Right cardiac atrium (tissue), 5 donors: ENCODE data around the gene CYP2W1. TPM values are rescaled to one million over a fixed set of nuclear protein-coding genes. Genes with fewer than 3 reads are reported as not detected.
A peak's percentile ranks its signal among the peaks of the same experiment; 100 is the strongest.

Source experiments
- ATAC-seq, 2 donors: fragments of 200-7000 bp; cut with Tn5 transposase; one replicate each; pipeline versions ENCODE4 v1.8.0 to v1.9.1; 2020; ENCODE audit warnings: moderate library complexity in 2 of 2, mild to moderate bottlenecking in 1 of 2
- DNase-seq, 3 donors: peaks; one replicate each; pipeline ENCODE4 v3.0.0-alpha.2; 2020
- H3K27ac ChIP-seq: one replicate; pipeline ENCODE4 v1.5.1; 2013; ENCODE audit warnings: mild to moderate bottlenecking, low read length, control low read depth, moderate library complexity
- H3K27me3 ChIP-seq: one replicate; pipeline ENCODE4 v1.6.1; 2013; ENCODE audit not compliant: control insufficient read depth, insufficient read depth
- H3K4me1 ChIP-seq: one replicate; pipeline ENCODE4 v1.6.1; 2013; ENCODE audit warnings: low read length; ENCODE audit not compliant: control insufficient read depth, insufficient read depth
- H3K4me3 ChIP-seq: one replicate; pipeline ENCODE4 v1.5.1; 2013; ENCODE audit warnings: low read length, control low read depth
- H3K9me3 ChIP-seq: one replicate; pipeline ENCODE4 v1.6.1; 2013; ENCODE audit warnings: low read length; ENCODE audit not compliant: control insufficient read depth
- WGBS: extraction: QIAGEN DNeasy Blood & Tissue Kit; methylation state at CpG from one replicate; pipeline ENCODE4 v1.1.7; 2013; 5-methylcytosine and 5-hydroxymethylcytosine counted together
- intact Hi-C, 4 donors: fragments of 100-400 bp; cut with DNase I; formaldehyde crosslinking; loops; one replicate each; pipeline versions ENCODE4 v1.11.0 to v1.14.0; 2022 to 2023
- polyA plus RNA-seq: library from polyadenylated mRNA; stranded (reverse); fragments of 200-250 nt; gene quantifications from one replicate; pipeline ENCODE4 v1.2.3, GENCODE V29; 2013
- total RNA-seq, 4 donors: library from RNA; stranded (reverse); fragmentation: NEBNext Ultra II Directional; extraction: Animal tissue kit (Norgen Biotek cat#: 25700); gene quantifications; one replicate each; pipeline ENCODE4 v1.2.1, GENCODE V29; 2021
- donor health status: healthy with polysubstance abuse.
- donor health status: DM: no; HTN: yes; CAD: no.
- donor health status: DM: no; HTN: no; CAD: no.
- donor health status: DM: no; HTN: yes; CAD: no; lungs with severe emphysema.
- donor health status: DM: yes; HTN: yes; CAD: no.

CYP2W1 gene
- total and polyA plus RNA-seq, 5 donors, result not detected

- WGBS, result 43% methylated on average over 6 of the region's 6 CpGs
- DNase-seq (peak in 1 of 3 donors; percentile 55), ATAC-seq (no peak)
- intact Hi-C loops, result loop anchor here in 1 of 4 donors (10.0 kb wide), 1 partner anchor 157 kb away; no protein-coding TSS in a partner anchor
- Histone ChIP-seq H3K4me3 (no peak overlapping the region), H3K27ac (no peak overlapping the region), H3K27me3 (no peaks in the 10 kb centered on the region), H3K4me1 (no peaks in the 10 kb centered on the region), H3K9me3 (no peaks in the 10 kb centered on the region)
These were observed 4.9 kb downstream of the CYP2W1 start for GRCh38 chr7:987909-988308.

GRCh38 chr7:988426-988911 lies 5.5 kb downstream of the CYP2W1 start:
- Histone ChIP-seq H3K4me3 (no peak overlapping the region), H3K4me1 (no peaks in the 10 kb centered on the region), H3K27ac (no peak overlapping the region), H3K27me3 (no peaks in the 10 kb centered on the region), H3K9me3 (no peaks in the 10 kb centered on the region)
- ATAC-seq, result no peak
- WGBS, result 7% methylated on average over 24 of the region's 24 CpGs
- peak in 1 of 3 donors; percentile 58 for DNase-seq
- intact Hi-C loops, result loop anchor here in 1 of 4 donors (10.0 kb wide), 1 partner anchor 156 kb away; no protein-coding TSS in a partner anchor

GRCh38 chr7:988963-989529 lies 6.1 kb downstream of the CYP2W1 start:
- intact Hi-C loops, result loop anchor here in 1 of 4 donors (10.0 kb wide), 1 partner anchor 156 kb away; no protein-coding TSS in a partner anchor
- ATAC-seq, result no peak
- Histone ChIP-seq H3K4me3 (no peak overlapping the region), H3K4me1 (no peaks in the 10 kb centered on the region), H3K9me3 (no peaks in the 10 kb centered on the region), H3K27ac (no peak overlapping the region), H3K27me3 (no peaks in the 10 kb centered on the region)
- WGBS, result 58% methylated on average over 15 of the region's 15 CpGs
- DNase-seq, result peak in 1 of 3 donors; percentile 65

- intact Hi-C loops, result loop anchor here in 2 of 4 donors (10.0 kb wide), 2 partner anchors 164 to 174 kb away; partner anchors contain the start of gene ZFAND2A (in 1 of the 2)
- H3K27me3 ChIP-seq, result no peaks in the 10 kb centered on the region
- DNase-seq, result peak in 1 of 3 donors; percentile 61
- WGBS, result 72% methylated on average over 36 of the region's 36 CpGs
- H3K4me1 ChIP-seq, result no peaks in the 10 kb centered on the region
- no peak overlapping the region for H3K27ac ChIP-seq
- H3K4me3 ChIP-seq, result no peak overlapping the region
- no peak for ATAC-seq
- no peaks in the 10 kb centered on the region for H3K9me3 ChIP-seq
These were observed 7.5 kb downstream of the CYP2W1 start for GRCh38 chr7:990352-990932.

- ATAC-seq (no peak), DNase-seq (peak in 1 of 3 donors; percentile 56)
- Histone ChIP-seq H3K27ac (no peak overlapping the region), H3K27me3 (no peaks in the 10 kb centered on the region), H3K4me1 (no peaks in the 10 kb centered on the region), H3K4me3 (no peak overlapping the region), H3K9me3 (no peaks in the 10 kb centered on the region)
- intact Hi-C loops, result loop anchor here in 2 of 4 donors (10.0 kb wide), 2 partner anchors 164 to 174 kb away; partner anchors contain the start of gene ZFAND2A (in 1 of the 2)
- WGBS, result 45% methylated on average over 35 of the region's 35 CpGs
These were observed 8.2 kb downstream of the CYP2W1 start for GRCh38 chr7:990933-991728.

- intact Hi-C loops, result loop anchor here in 2 of 4 donors (2.0 to 10.0 kb wide), 3 partner anchors 73 to 173 kb away; partner anchors contain the start of gene ZFAND2A (in 1 of the 2)
- 69% methylated on average over 34 of the region's 34 CpGs for WGBS
- no peak overlapping the region for H3K4me3 ChIP-seq
- no peak overlapping the region for H3K27ac ChIP-seq
- H3K4me1 ChIP-seq, result no peaks in the 10 kb centered on the region
- H3K27me3 ChIP-seq, result no peaks in the 10 kb centered on the region
- peak in 1 of 3 donors; percentile 60 for DNase-seq
- no peaks in the 10 kb centered on the region for H3K9me3 ChIP-seq
- ATAC-seq, result no peak
These were observed 9.0 kb downstream of the CYP2W1 start for GRCh38 chr7:991729-992656.

- Histone ChIP-seq H3K4me3 (no peak overlapping the region), H3K27ac (no peak overlapping the region), H3K27me3 (no peaks in the 10 kb centered on the region), H3K4me1 (no peaks in the 10 kb centered on the region), H3K9me3 (no peaks in the 10 kb centered on the region)
- intact Hi-C loops, result loop anchor here in 3 of 4 donors (1.0 to 10.0 kb wide), 4 partner anchors 72 to 172 kb away; partner anchors contain the start of gene ZFAND2A (in 1 of the 3)
- ATAC-seq (peak; percentile 95), DNase-seq (peak; percentile 98 to 99 (median 99))
- WGBS, result 20% methylated on average over 34 of the region's 34 CpGs
These were observed 10.0 kb downstream of the CYP2W1 start for GRCh38 chr7:992709-993607.

- Histone ChIP-seq H3K9me3 (no peaks in the 10 kb centered on the region), H3K27ac (no peak overlapping the region), H3K4me1 (no peaks in the 10 kb centered on the region), H3K4me3 (no peak overlapping the region), H3K27me3 (no peaks in the 10 kb centered on the region)
- intact Hi-C loops, result loop anchor here in 3 of 4 donors (2.0 to 10.0 kb wide), 3 partner anchors 70 to 170 kb away; partner anchors contain the start of gene ZFAND2A (in 1 of the 3)
- WGBS, result 70% methylated on average over 28 of the region's 28 CpGs
- no peak for ATAC-seq
- no peak for DNase-seq
These were observed 11.8 kb downstream of the CYP2W1 start for GRCh38 chr7:994592-995308.

- intact Hi-C loops, result loop anchor here in 3 of 4 donors (2.0 to 10.0 kb wide), 3 partner anchors 69 to 169 kb away; partner anchors contain the start of gene ZFAND2A (in 1 of the 3)
- ATAC-seq, result no peak
- Histone ChIP-seq H3K27me3 (no peaks in the 10 kb centered on the region), H3K9me3 (no peaks in the 10 kb centered on the region), H3K4me1 (no peaks in the 10 kb centered on the region), H3K4me3 (no peak overlapping the region), H3K27ac (no peak overlapping the region)
- 87% methylated on average over 14 of the region's 14 CpGs for WGBS
- DNase-seq, result no peak
These were observed 12.6 kb downstream of the CYP2W1 start for GRCh38 chr7:995571-995970.
